Neural cell (in vitro differentiated cells): ENCODE results near the gene GSG1L. TPM values are rescaled to one million over a fixed set of nuclear protein-coding genes. Genes with fewer than 3 reads are reported as not detected.

ENCODE experiments used
- H2AFZ ChIP-seq: fragments of 200-600, 300-800 bp; sonication (generic), shearing (Covaris generic); 2 replicates; pipeline ENCODE4 v1.6.0; 2014; ENCODE audit warnings: low read depth, mild to moderate bottlenecking, antibody characterized with exemption, low read length, moderate library complexity
- H3F3A ChIP-seq: fragments of 200-600 bp; shearing (Covaris generic); 2 replicates; pipeline ENCODE4 v1.6.1; 2016; ENCODE audit warnings: mild to moderate bottlenecking, moderate library complexity, mixed read lengths, antibody characterized with exemption, low read length; ENCODE audit not compliant: insufficient read depth, poor library complexity, severe bottlenecking
- H3K27ac ChIP-seq: fragments of 200-600, 300-800 bp; sonication (generic), shearing (Covaris generic); 2 replicates; pipeline ENCODE4 v1.5.1; 2014; ENCODE audit warnings: mild to moderate bottlenecking, low read length, moderate library complexity
- H3K27me3 ChIP-seq: fragments of 300-800, 200-600 bp; sonication (generic), shearing (Covaris generic); 2 replicates; pipeline ENCODE4 v1.6.0; 2014; ENCODE audit warnings: mild to moderate bottlenecking, low read depth, low read length, moderate library complexity; ENCODE audit not compliant: insufficient read depth
- H3K36me3 ChIP-seq: fragments of 300-800, 200-600 bp; sonication (generic), shearing (Covaris generic); 2 replicates; pipeline ENCODE4 v1.5.1; 2014; ENCODE audit warnings: mild to moderate bottlenecking, antibody characterized with exemption, low read length, moderate library complexity; ENCODE audit not compliant: insufficient read depth
- H3K4me2 ChIP-seq: fragments of 300-800, 200-600 bp; sonication (generic), shearing (Covaris generic); 2 replicates; pipeline ENCODE4 v1.6.0; 2014; ENCODE audit warnings: mild to moderate bottlenecking, low read length
- H3K4me3 ChIP-seq: fragments of 300-800, 200-600 bp; sonication (generic), shearing (Covaris generic); 2 replicates; pipeline ENCODE4 v1.5.1; 2014; ENCODE audit warnings: mild to moderate bottlenecking, low read length, moderate library complexity
- H3K79me2 ChIP-seq: fragments of 200-600 bp; shearing (Covaris generic); replicated peaks from 2 replicates; pipeline ENCODE4 v1.6.0; 2014; ENCODE audit warnings: mild to moderate bottlenecking, low read length, moderate library complexity; ENCODE audit not compliant: insufficient read depth
- H3K9ac ChIP-seq: fragments of 300-800, 200-600 bp; sonication (generic), shearing (Covaris generic); 2 replicates; pipeline ENCODE4 v1.6.1; 2016; ENCODE audit warnings: mild to moderate bottlenecking, low read length, mixed read lengths
- H3K9me2 ChIP-seq: fragments of 200-600 bp; shearing (Covaris generic); 2 replicates; pipeline ENCODE4 v1.6.1; 2016; ENCODE audit warnings: mild to moderate bottlenecking, low read length, mixed read lengths; ENCODE audit not compliant: insufficient read depth
- H3K9me3 ChIP-seq: fragments of 200-600, 300-800 bp; sonication (generic), shearing (Covaris generic); 2 replicates; pipeline ENCODE4 v1.6.1; 2016; ENCODE audit warnings: mild to moderate bottlenecking, mixed run types, low read length, moderate library complexity, mixed read lengths
- H4K20me1 ChIP-seq: fragments of 200-600 bp; shearing (Covaris generic); 2 replicates; pipeline ENCODE4 v1.6.1; 2016; ENCODE audit warnings: mild to moderate bottlenecking, mixed run types; ENCODE audit not compliant: insufficient read depth
- CTCF ChIP-seq: fragments of 450-650 bp; IDR thresholded peaks from 2 replicates; pipeline ENCODE4 v1.5.1; 2014; ENCODE audit warnings: antibody characterized with exemption, mild to moderate bottlenecking, moderate library complexity; ENCODE audit not compliant: poor library complexity, severe bottlenecking
- EP300 ChIP-seq: fragments of 450-650 bp; conservative IDR thresholded peaks from 2 replicates; pipeline ENCODE4 v1.6.1; 2014; ENCODE audit warnings: antibody characterized with exemption, mild to moderate bottlenecking, moderate library complexity; ENCODE audit not compliant: poor library complexity, severe bottlenecking
- EZH2 ChIP-seq: fragments of 200-600, 300-800 bp; shearing (Covaris generic), sonication (generic); IDR thresholded peaks from 2 replicates; pipeline ENCODE4 v1.6.1; 2014; ENCODE audit warnings: antibody characterized with exemption, low read length, borderline replicate concordance, mild to moderate bottlenecking; ENCODE audit not compliant: insufficient read depth, poor library complexity, severe bottlenecking
- MXI1 ChIP-seq: fragments of 450-650 bp; conservative IDR thresholded peaks from 2 replicates; pipeline ENCODE4 v1.6.1; 2014; ENCODE audit warnings: antibody characterized with exemption, mild to moderate bottlenecking; ENCODE audit not compliant: poor library complexity, severe bottlenecking
- POLR2AphosphoS5 ChIP-seq: IDR thresholded peaks from 2 replicates; pipeline ENCODE4 v1.6.1; 2012
- RAD21 ChIP-seq: fragments of 450-650 bp; conservative IDR thresholded peaks from 2 replicates; pipeline ENCODE4 v1.6.1; 2014; ENCODE audit warnings: antibody characterized with exemption, mild to moderate bottlenecking, moderate library complexity
- REST ChIP-seq: IDR thresholded peaks from 2 replicates; pipeline ENCODE4 v1.6.1; 2012; ENCODE audit warnings: borderline replicate concordance
- SMC3 ChIP-seq: fragments of 450-650 bp; conservative IDR thresholded peaks from 2 replicates; pipeline ENCODE4 v1.6.1; 2014; ENCODE audit warnings: antibody characterized with exemption, mild to moderate bottlenecking, moderate library complexity; ENCODE audit not compliant: poor library complexity
- TAF1 ChIP-seq: IDR thresholded peaks from 2 replicates; pipeline ENCODE4 v1.6.1; 2012; ENCODE audit warnings: low read depth
- polyA plus RNA-seq: library from polyadenylated mRNA; depleted of rRNA; stranded (reverse); fragments of >200 nt; gene quantifications from 2 replicates; pipeline ENCODE4 v1.2.3, GENCODE V29; 2014

Gene GSG1L
- polyA plus RNA-seq, 1 donor from 2014 or later: 0.85 TPM

- H2AFZ ChIP-seq: no peak overlapping the region
- H3K4me2 ChIP-seq: no peak overlapping the region
- no peaks in the 10 kb centered on the region for H3F3A ChIP-seq
- no peak overlapping the region for H3K9ac ChIP-seq
- H3K27ac ChIP-seq: no peak overlapping the region
- H3K27me3 ChIP-seq: no peaks in the 10 kb centered on the region
- H3K36me3 ChIP-seq: no peaks in the 10 kb centered on the region
- no peak overlapping the region for H3K4me3 ChIP-seq
- no peaks in the 10 kb centered on the region for H3K9me2 ChIP-seq
- H3K79me2 ChIP-seq: no peaks in the 10 kb centered on the region
- no peaks in the 10 kb centered on the region for H4K20me1 ChIP-seq
- no peaks in the 10 kb centered on the region for H3K9me3 ChIP-seq
- no peak for TF ChIP-seq EZH2
- TF ChIP-seq EP300: no peak
- TF ChIP-seq CTCF: no peak
- no peak for TF ChIP-seq POLR2AphosphoS5
- TF ChIP-seq RAD21: no peak
- no peak for TF ChIP-seq TAF1
- no peak for TF ChIP-seq MXI1
- TF ChIP-seq SMC3: no peak
- TF ChIP-seq REST: no peak
These were observed 313.6 kb downstream of the GSG1L start for GRCh38 chr16:27749946-27750345.

- Histone ChIP-seq H2AFZ (no peak overlapping the region), H4K20me1 (no peaks in the 10 kb centered on the region), H3K4me2 (no peak overlapping the region), H3K9me3 (no peaks in the 10 kb centered on the region), H3K9me2 (no peaks in the 10 kb centered on the region), H3K79me2 (no peaks in the 10 kb centered on the region), H3K27ac (no peak overlapping the region), H3K36me3 (no peaks in the 10 kb centered on the region), H3K27me3 (no peaks in the 10 kb centered on the region), H3K9ac (no peak overlapping the region), H3K4me3 (no peak overlapping the region), H3F3A (no peaks in the 10 kb centered on the region)
- no peak for TF ChIP-seq RAD21
- no peak for TF ChIP-seq EP300
- TF ChIP-seq EZH2: no peak
- TF ChIP-seq REST: no peak
- no peak for TF ChIP-seq SMC3
- TF ChIP-seq MXI1: no peak
- no peak for TF ChIP-seq POLR2AphosphoS5
- TF ChIP-seq TAF1: no peak
- no peak for TF ChIP-seq CTCF
These were observed 314.0 kb downstream of the GSG1L start for GRCh38 chr16:27749547-27749875.
